PFSK-1 (cell line): Measurements from ENCODE around the gene CHRNA1. TPM values are rescaled to one million over a fixed set of nuclear protein-coding genes. Genes with fewer than 3 reads are reported as not detected.

Experiments
- FOXP2 ChIP-seq: optimal IDR thresholded peaks from 2 replicates; pipeline ENCODE3; 2011; ENCODE audit warnings: borderline replicate concordance, control low read depth, inconsistent platforms; ENCODE audit not compliant: insufficient read depth; ENCODE audit errors: extremely low read length, extremely low read depth
- POLR2AphosphoS5 ChIP-seq: IDR thresholded peaks from 2 replicates; pipeline ENCODE4 v1.6.1; 2012; ENCODE audit warnings: low read depth, mild to moderate bottlenecking, control low read depth, low read length, moderate library complexity
- SIN3A ChIP-seq: IDR thresholded peaks from 2 replicates; pipeline ENCODE4 v1.6.1; 2012; ENCODE audit warnings: mild to moderate bottlenecking, low read length, moderate library complexity, borderline replicate concordance; ENCODE audit not compliant: insufficient read depth
- TAF1 ChIP-seq: IDR thresholded peaks from 2 replicates; pipeline ENCODE4 v1.6.1; 2012; ENCODE audit warnings: low read length, control low read depth, borderline replicate concordance; ENCODE audit not compliant: insufficient read depth
- polyA plus RNA-seq: library from polyadenylated mRNA; unstranded; fragments of >200 nt; gene quantifications from one replicate; pipeline ENCODE4 v1.2.1, GENCODE V29; 2012; ENCODE audit warnings: low read depth, missing spikeins; ENCODE audit not compliant: insufficient read length
- TF ChIP-seq, protein P1 (sequence below), 2 experiments: IDR thresholded peaks; 2 replicates each; pipeline versions ENCODE4 v1.6.1 to v1.8.0; 2011 to 2012; ENCODE audit warnings: low read depth in 2 of 2, low read length in 2 of 2, control low read depth in 1 of 2, inconsistent platforms in 1 of 2, mild to moderate bottlenecking in 1 of 2, moderate library complexity in 1 of 2; ENCODE audit not compliant: insufficient read depth in 1 of 2

CHRNA1 gene
- not detected for polyA plus RNA-seq

DNA sequence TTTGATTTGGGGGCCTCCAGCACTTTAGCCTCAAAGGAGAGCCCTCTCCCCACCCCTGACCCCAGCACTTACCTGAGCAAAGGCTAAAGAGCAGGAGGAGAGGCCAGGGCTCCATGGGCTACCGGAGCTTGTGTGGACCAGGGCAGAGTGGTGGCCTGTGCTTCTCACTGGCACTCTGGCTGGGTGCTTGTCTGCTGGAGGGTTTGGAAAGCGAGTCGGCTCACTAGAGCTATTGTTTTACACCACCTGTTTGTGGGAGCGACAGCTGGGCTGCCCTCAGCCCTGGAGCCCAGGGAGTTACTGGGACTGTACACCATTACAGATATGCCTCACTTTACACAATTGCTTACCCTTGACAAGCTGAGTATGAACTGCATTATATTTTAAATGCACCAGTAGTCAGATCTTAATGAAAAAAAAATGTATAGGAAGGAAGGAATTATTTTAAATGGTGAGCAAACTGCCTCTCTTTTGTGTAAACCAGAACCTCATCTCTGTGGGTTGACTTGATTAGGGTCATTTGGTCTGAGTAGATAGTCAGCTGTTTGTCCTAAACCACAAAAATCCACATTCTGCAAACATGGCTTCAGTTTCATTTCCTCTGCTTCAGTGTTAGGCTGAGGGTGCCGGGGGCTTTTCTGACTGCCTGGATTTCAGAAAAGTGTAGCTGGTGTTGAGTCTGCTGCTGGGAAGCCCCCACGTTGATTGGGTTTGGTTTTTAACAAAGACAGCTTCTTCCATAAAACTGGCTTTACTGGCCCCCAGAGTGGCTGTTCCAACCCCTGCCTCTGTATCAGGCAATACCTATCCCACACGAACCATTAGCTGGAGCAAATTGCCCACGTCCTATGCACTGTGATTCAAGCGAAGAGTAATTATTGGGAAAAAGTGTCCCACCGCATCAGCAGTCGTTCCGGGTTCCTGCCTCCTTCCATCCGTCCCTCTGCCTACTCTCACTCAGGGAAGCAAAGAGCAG lies at the start of gene CHRNA1:
CHRNA1 (minus strand) TSS at position 193 of the 976 bp plus-strand sequence; CDS start at position 115, 78 bp downstream.
- TF ChIP-seq SIN3A (no peak), POLR2AphosphoS5 (no peak), FOXP2 (no peak), TAF1 (no peak)
- TF ChIP-seq, protein P1, sequence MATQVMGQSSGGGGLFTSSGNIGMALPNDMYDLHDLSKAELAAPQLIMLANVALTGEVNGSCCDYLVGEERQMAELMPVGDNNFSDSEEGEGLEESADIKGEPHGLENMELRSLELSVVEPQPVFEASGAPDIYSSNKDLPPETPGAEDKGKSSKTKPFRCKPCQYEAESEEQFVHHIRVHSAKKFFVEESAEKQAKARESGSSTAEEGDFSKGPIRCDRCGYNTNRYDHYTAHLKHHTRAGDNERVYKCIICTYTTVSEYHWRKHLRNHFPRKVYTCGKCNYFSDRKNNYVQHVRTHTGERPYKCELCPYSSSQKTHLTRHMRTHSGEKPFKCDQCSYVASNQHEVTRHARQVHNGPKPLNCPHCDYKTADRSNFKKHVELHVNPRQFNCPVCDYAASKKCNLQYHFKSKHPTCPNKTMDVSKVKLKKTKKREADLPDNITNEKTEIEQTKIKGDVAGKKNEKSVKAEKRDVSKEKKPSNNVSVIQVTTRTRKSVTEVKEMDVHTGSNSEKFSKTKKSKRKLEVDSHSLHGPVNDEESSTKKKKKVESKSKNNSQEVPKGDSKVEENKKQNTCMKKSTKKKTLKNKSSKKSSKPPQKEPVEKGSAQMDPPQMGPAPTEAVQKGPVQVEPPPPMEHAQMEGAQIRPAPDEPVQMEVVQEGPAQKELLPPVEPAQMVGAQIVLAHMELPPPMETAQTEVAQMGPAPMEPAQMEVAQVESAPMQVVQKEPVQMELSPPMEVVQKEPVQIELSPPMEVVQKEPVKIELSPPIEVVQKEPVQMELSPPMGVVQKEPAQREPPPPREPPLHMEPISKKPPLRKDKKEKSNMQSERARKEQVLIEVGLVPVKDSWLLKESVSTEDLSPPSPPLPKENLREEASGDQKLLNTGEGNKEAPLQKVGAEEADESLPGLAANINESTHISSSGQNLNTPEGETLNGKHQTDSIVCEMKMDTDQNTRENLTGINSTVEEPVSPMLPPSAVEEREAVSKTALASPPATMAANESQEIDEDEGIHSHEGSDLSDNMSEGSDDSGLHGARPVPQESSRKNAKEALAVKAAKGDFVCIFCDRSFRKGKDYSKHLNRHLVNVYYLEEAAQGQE (IDR thresholded peaks at IDR 0.05; ENCODE audit: insufficient read depth in 1 of 2, low read depth in 2 of 2, low read length in 2 of 2), result no peak

DNA sequence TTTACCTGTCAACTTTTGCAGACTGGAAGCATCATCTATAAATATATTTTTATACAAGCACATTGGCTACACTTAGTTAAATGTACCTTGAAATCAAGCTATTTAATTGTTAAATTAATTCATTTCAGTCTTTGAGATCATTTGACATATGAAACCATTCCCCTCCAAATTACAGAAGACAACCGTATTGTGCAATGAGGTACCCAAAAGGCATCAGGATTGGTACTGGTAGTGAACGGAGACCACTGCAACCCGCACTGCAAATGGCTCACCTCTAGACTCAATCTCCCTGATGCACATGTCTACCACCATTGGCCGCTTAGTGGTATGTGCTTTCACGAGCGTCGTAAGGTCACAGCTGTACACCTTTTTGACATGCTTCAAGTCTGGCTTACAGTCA lies 47.8 kb upstream of the CHRNA1 start:
- TF ChIP-seq, protein P1 (IDR thresholded peaks at IDR 0.05; ENCODE audit: insufficient read depth in 1 of 2, low read depth in 2 of 2, low read length in 2 of 2), result no peak
- TF ChIP-seq TAF1 (no peak), POLR2AphosphoS5 (no peak), FOXP2 (no peak), SIN3A (no peak)

DNA sequence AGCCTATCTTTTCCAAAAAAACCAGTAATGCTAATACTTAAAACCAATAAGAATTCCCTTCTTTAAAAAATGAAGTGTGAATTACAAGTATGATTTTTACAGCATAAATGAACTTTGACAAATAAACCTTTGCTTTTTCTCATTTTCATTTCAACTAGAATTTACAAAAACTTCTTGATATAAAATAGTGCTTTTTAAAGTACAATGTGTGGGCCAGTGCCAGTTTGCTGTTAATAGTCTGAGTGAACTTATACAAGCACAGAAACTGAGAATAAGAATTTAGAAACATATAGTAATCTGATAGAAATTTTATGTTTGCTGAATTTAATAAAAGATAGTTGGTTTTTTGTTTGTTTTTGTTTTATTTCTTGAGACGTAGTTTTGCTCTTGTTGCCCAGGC lies 43.7 kb upstream of the CHRNA1 start:
- TF ChIP-seq SIN3A (no peak), POLR2AphosphoS5 (no peak), FOXP2 (no peak), TAF1 (no peak)

DNA sequence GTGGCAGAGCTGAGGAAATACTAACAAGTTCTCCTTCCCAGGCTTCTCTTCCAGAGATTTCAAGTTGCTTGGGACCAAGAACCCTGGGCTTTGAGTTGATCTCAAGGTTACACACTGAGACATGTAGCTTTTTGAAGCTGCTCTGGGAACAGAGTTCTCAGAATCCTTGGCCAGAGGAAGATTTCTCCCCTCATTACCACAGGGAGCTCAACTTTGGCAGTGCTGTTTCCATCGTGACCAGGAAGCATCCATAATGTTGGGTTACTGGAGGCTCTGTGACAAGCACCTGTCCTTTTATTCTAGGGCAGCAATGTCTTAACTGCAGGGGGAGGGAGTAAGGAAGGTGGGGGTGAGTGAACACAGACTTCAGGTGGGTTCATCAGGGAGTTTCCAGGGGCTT lies 41.5 kb upstream of the CHRNA1 start:
- TF ChIP-seq, protein P1 (IDR thresholded peaks at IDR 0.05; ENCODE audit: insufficient read depth in 1 of 2, low read depth in 2 of 2, low read length in 2 of 2), result no peak
- TF ChIP-seq FOXP2 (no peak), SIN3A (no peak), TAF1 (no peak), POLR2AphosphoS5 (no peak)

DNA sequence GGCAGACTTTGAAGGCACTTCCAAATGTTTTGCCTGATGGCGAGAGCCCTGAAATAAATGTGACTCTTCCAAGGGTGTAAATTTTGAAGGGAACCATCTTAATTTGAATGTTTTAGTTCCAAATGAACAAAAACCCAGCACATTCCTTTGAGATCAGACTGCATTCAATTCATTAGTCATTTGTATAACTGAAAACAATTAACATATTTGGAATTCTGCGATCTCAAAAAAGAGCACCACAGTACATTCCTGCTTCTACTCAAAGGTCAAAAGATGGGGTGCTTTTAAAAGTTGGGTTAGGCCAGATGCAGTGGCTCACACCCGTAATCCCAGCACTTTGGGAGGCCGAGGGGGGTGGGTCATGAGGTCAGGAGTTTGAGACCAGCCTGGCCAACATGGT lies 38.2 kb upstream of the CHRNA1 start:
- TF ChIP-seq FOXP2 (no peak), TAF1 (no peak), POLR2AphosphoS5 (no peak), SIN3A (no peak)
- TF ChIP-seq, protein P1 (IDR thresholded peaks at IDR 0.05; ENCODE audit: insufficient read depth in 1 of 2, low read depth in 2 of 2, low read length in 2 of 2), result no peak
